GM12801 (cell line): ENCODE data around the gene AFAP1L2.

Experiments used
- CTCF ChIP-seq: IDR thresholded peaks from one replicate; pipeline ENCODE4 v1.5.1; 2011; ENCODE audit warnings: control low read depth; ENCODE audit not compliant: insufficient read length; ENCODE audit errors: extremely low read depth

AFAP1L2 gene

GRCh38 chr10:114286921-114287320, 117.4 kb downstream of the AFAP1L2 start:
- TF ChIP-seq CTCF = no peak

- no peak for TF ChIP-seq CTCF
These were observed 118.3 kb downstream of the AFAP1L2 start for GRCh38 chr10:114285961-114286441.

- TF ChIP-seq CTCF = no peak
These were observed 119.8 kb downstream of the AFAP1L2 start for GRCh38 chr10:114284346-114285071.

DNA sequence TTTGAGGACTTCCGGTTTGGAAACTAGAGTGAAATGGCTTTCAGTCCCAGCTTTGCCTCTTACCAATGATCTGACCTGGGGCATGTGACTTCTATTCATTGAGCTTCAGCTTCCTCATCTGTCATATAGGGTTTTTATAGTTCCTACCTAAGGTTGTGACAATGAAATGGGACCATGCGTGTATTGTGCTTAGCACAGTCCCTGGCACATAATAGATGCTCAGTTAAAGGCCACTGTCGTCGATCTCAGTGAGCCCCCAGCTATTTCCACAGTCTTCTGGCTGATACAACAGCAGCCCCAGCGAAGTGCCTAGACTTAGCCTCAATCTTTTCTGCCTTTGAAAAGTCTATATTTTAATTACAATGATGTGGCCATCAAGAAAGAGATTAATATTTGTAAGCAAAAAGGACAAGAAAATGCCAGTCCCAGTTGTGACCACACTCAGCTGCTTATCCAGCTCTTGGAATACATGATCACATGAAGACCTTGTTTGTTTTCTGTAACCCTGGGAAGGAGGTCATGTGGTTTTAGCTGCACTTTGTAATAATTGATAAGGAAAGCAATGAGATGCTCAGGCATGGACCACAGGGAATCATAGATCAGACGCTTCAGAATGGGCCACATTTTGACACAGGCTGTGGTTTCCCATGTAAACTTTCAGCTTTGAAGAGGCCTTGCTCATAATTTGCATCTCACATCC, 120.6 kb downstream of the AFAP1L2 start:
- TF ChIP-seq CTCF = no peak

GRCh38 chr10:114283091-114283490, 121.2 kb downstream of the AFAP1L2 start:
- no peak for TF ChIP-seq CTCF

DNA sequence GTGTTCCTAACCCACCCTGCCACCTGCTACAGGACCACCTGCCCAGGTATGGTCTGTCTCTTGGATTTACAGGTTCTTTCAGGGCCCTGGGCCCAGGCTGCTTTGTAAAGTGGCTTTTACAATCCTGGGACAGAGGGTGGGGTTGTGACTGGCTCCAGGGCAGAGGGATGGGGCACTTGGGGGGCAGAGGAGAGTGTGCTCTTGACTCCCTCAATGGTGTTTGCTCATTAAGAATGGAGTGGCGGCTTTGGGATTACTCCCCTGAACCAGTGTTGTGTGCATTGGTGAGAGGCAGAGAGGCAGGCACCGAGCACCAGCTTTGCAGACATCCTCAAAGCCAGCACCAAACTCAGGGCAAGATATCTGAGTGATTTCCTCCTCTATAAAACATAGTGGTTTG, 121.8 kb downstream of the AFAP1L2 start:
- TF ChIP-seq CTCF = no peak

GRCh38 chr10:114281461-114281860, 122.8 kb downstream of the AFAP1L2 start:
- TF ChIP-seq CTCF = no peak
